Measurements from ENCODE around the gene PCYT1B.

DNA sequence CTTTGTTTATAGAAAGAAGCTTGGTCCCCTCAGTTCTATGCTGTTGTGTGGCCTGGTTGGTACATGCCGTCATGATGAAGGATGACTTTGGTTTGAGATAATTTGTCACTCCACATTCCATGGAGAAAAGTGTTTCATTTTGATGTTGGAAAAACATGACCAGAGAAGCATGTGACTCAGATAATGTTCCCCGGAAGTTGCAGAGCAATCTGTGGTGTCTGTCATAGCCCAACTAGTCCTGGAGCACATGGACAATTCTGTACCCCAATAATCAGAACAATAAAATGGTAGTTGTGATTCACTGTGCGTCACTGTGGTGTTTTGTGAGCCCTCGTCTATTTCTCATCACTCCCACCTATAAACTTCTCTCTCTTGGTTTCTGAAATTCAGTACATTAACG lies 97.0 kb downstream of the PCYT1B start:
- TF ChIP-seq, protein P1, sequence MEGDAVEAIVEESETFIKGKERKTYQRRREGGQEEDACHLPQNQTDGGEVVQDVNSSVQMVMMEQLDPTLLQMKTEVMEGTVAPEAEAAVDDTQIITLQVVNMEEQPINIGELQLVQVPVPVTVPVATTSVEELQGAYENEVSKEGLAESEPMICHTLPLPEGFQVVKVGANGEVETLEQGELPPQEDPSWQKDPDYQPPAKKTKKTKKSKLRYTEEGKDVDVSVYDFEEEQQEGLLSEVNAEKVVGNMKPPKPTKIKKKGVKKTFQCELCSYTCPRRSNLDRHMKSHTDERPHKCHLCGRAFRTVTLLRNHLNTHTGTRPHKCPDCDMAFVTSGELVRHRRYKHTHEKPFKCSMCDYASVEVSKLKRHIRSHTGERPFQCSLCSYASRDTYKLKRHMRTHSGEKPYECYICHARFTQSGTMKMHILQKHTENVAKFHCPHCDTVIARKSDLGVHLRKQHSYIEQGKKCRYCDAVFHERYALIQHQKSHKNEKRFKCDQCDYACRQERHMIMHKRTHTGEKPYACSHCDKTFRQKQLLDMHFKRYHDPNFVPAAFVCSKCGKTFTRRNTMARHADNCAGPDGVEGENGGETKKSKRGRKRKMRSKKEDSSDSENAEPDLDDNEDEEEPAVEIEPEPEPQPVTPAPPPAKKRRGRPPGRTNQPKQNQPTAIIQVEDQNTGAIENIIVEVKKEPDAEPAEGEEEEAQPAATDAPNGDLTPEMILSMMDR (IDR thresholded peaks at IDR 0.05) = no peak
- no peak for TF ChIP-seq EZH2 (IDR thresholded peaks at IDR 0.05; ENCODE audit: borderline replicate concordance, insufficient read depth, low read depth, low read length, poor library complexity, severe bottlenecking)

Measured in B cell (primary cell).